ENCODE results near the gene GPC6. TPM values are rescaled to one million over a fixed set of nuclear protein-coding genes. Genes with fewer than 3 reads are reported as not detected.

Gene GPC6
- total and polyA plus RNA-seq, 12 donors: 0.15 to 5.4 (median 2.5) TPM

DNA sequence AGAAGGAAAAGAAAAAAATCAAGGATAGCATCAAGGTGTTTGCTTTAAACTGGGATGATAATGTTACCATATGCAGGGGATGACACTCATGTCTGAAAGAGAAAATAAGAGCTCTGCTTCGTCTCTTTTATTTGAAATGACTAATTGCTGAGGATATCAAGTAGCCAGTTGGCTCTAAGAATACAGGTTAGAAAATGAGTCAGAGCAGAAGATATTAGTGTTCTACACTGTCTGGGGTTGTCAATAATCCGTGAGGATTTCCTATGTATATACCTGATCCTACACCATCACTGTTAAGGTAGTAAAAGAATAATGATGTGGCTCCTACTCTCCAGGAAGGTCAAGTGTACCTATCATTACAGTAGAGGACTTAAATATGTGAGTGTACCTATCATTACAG is 562.5 kb downstream of the GPC6 start:
- Histone ChIP-seq H3K4me1 (no peaks in the 10 kb centered on the region), H3K9me3 (no peaks in the 10 kb centered on the region), H3K27ac (no peak overlapping the region), H3K27me3 (no peaks in the 10 kb centered on the region), H3K36me3 (no peaks in the 10 kb centered on the region), H3K4me3 (no peak overlapping the region)
- no peak for DNase-seq
- TF ChIP-seq, protein P1, sequence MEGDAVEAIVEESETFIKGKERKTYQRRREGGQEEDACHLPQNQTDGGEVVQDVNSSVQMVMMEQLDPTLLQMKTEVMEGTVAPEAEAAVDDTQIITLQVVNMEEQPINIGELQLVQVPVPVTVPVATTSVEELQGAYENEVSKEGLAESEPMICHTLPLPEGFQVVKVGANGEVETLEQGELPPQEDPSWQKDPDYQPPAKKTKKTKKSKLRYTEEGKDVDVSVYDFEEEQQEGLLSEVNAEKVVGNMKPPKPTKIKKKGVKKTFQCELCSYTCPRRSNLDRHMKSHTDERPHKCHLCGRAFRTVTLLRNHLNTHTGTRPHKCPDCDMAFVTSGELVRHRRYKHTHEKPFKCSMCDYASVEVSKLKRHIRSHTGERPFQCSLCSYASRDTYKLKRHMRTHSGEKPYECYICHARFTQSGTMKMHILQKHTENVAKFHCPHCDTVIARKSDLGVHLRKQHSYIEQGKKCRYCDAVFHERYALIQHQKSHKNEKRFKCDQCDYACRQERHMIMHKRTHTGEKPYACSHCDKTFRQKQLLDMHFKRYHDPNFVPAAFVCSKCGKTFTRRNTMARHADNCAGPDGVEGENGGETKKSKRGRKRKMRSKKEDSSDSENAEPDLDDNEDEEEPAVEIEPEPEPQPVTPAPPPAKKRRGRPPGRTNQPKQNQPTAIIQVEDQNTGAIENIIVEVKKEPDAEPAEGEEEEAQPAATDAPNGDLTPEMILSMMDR (IDR thresholded peaks at IDR 0.05): no peak
- intact Hi-C loops (cut with DNase I): no loop called here
- no peak for ATAC-seq
- 75 to 81% methylated on average over 2 of the region's 2 CpGs for WGBS, 2 donors

DNA sequence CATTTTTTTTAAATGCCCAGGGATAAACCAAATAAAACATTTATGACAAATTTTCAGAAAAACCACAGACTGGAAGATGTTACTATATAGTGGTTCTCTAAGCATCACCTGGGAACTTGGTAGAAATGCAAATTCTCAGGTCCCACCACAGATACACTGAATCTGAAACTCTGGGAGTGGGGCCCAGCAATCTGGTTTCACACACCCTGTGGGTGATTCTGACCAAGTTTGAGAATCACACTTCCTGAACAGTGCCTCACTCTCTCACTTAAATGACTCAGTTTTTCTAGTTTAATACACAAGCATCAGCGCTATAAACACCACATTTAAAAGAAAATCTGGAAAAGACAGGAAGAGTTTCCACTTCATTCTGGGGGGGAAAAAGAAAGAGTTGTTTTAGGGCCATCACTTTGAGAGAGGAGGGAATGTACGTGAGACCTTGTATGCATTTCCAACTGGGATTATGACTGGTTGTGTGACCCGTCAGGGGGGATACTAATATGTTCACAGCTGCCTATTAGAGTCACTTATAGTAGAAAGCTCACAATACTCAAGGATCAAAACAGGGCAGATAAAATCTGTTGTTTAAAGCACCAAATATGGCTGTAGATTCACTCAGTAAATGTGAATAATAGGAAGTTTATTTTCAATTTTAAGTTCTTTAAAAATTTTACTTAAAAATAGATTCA is 567.7 kb downstream of the GPC6 start:
- WGBS, 2 donors: 73 to 80% methylated on average over 3 of the region's 3 CpGs
- Histone ChIP-seq H3K9me3 (no peaks in the 10 kb centered on the region), H3K4me3 (no peak overlapping the region), H3K27me3 (no peaks in the 10 kb centered on the region), H3K36me3 (no peaks in the 10 kb centered on the region), H3K27ac (no peak overlapping the region), H3K4me1 (no peaks in the 10 kb centered on the region)
- no peak for DNase-seq
- TF ChIP-seq, protein P1 (IDR thresholded peaks at IDR 0.05): no peak
- intact Hi-C loops (cut with DNase I): no loop called here
- ATAC-seq: no peak

DNA sequence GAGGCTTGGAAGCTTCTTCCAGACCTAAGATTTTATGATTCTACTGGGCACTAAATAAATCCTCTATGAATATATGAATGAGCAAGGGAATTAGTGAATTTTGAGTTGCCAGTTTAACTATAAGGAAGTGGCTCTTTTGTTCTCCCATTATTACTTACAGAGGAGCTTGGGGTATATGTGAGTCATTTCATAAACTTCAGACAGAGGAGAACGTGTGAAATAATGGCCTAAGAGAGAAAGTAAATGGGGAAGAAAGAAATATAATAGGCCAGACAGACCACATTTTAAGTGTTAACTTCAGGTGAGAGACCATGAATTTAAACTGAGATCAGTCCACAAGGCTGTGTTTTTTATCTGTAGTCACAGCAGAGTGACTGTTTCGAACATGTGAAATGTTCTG is 570.9 kb downstream of the GPC6 start:
- ATAC-seq: no peak
- no peak for DNase-seq
- 65 to 82% methylated on average over 2 of the region's 2 CpGs for WGBS, 2 donors
- no peak overlapping the region for H3K27ac ChIP-seq
- intact Hi-C loops (cut with DNase I): no loop called here
- TF ChIP-seq, protein P1 (IDR thresholded peaks at IDR 0.05): no peak
- H3K36me3 ChIP-seq: no peaks in the 10 kb centered on the region
- H3K4me1 ChIP-seq: no peaks in the 10 kb centered on the region
- no peaks in the 10 kb centered on the region for H3K9me3 ChIP-seq
- H3K27me3 ChIP-seq: no peaks in the 10 kb centered on the region
- no peak overlapping the region for H3K4me3 ChIP-seq

DNA sequence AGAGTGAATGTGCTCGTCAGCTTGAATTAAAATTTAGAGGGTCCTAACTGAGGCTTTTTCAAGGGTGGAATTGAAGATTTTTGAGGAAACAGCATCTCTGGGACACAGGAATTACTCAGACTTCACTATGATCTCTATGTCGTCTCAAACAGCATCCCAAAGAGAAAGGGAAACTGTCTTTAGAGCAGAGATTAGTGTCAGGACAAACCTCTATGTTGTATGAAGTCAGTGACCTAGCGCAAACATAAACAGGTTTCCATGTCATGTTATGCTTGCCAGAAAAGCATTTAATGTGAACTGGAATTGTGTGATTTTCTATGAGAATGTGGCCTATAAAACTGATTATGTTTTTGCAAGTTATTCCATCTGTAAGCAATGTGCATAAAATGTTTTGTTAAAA is 573.7 kb downstream of the GPC6 start:
- H3K27ac ChIP-seq: no peak overlapping the region
- H3K27me3 ChIP-seq: no peaks in the 10 kb centered on the region
- no peaks in the 10 kb centered on the region for H3K36me3 ChIP-seq
- no peak overlapping the region for H3K4me3 ChIP-seq
- 81 to 85% methylated on average over 3 of the region's 3 CpGs for WGBS, 2 donors
- H3K4me1 ChIP-seq: no peaks in the 10 kb centered on the region
- TF ChIP-seq, protein P1 (IDR thresholded peaks at IDR 0.05): no peak
- intact Hi-C loops (cut with DNase I): no loop called here
- DNase-seq: no peak
- no peaks in the 10 kb centered on the region for H3K9me3 ChIP-seq
- ATAC-seq: no peak

All from heart right ventricle (tissue), 16 donors.